ENCODE results near the gene CEP57L1. TPM values are rescaled to one million over a fixed set of nuclear protein-coding genes. Genes with fewer than 3 reads are reported as not detected.

Gene CEP57L1
- 10 to 100 TPM; 11.0 to 30.0 (median 16.3) TPM for total RNA-seq

GRCh38 chr6:109095036-109095834, at the start of gene CEP57L1:
Gene CEP57L1 (plus strand): TSS chr6:109095507. CDS start chr6:109145222, 49,715 bp downstream.
- H3K4me3 ChIP-seq = peak within 1 kb of the TSS; percentile 78 to 79
- H3K27ac ChIP-seq = peak within 1 kb of the TSS; percentile 93 to 100 (median 98)
- H3K4me1 ChIP-seq = peaks cover 0 to 45% (median 0%) of the 10 kb centered on the region in 3 donors
- H3K9me3 ChIP-seq = no peaks in the 10 kb centered on the region
- peaks cover 0 to 4% of the 10 kb centered on the region in 2 donors for H3K36me3 ChIP-seq
- no peaks in the 10 kb centered on the region for H3K27me3 ChIP-seq
- TF ChIP-seq CTCF (IDR thresholded peaks at IDR 0.05) (peak in 2 of 4 experiments; percentile 10 to 26), POLR2AphosphoS5 (IDR thresholded peaks at IDR 0.05) (peak; percentile 69), POLR2A (IDR thresholded peaks at IDR 0.05) (peak in 1 of 2 donors; percentile 34), EP300 (IDR thresholded peaks at IDR 0.05) (no peak)
- WGBS, 2 donors (ENCODE audit: low coverage in 1 of 2) = 0% methylated on average over 6 to 25 of the region's 49 CpGs
- peak; percentile 89 for ATAC-seq

- 60% methylated on average over 1 of the region's 1 CpG for WGBS, 2 donors (ENCODE audit: low coverage in 1 of 2)
- Histone ChIP-seq H3K4me1 (peaks cover 0 to 40% (median 4%) of the 10 kb centered on the region in 3 donors), H3K4me3 (no peak overlapping the region), H3K9me3 (no peaks in the 10 kb centered on the region), H3K27ac (no peak overlapping the region), H3K27me3 (no peaks in the 10 kb centered on the region), H3K36me3 (no peaks in the 10 kb centered on the region)
- TF ChIP-seq POLR2A (IDR thresholded peaks at IDR 0.05) = no peak
- no peak for ATAC-seq
Observed at GRCh38 chr6:109048176-109048575, 47.1 kb upstream of the CEP57L1 start.

GRCh38 chr6:109048670-109049415, 46.5 kb upstream of the CEP57L1 start:
- WGBS, 2 donors (ENCODE audit: low coverage in 1 of 2) = 95 to 96% methylated on average over 3 of the region's 3 CpGs
- Histone ChIP-seq H3K27me3 (no peaks in the 10 kb centered on the region), H3K36me3 (no peaks in the 10 kb centered on the region), H3K9me3 (no peaks in the 10 kb centered on the region), H3K4me1 (peaks cover 0 to 44% (median 4%) of the 10 kb centered on the region in 3 donors), H3K4me3 (no peak overlapping the region), H3K27ac (no peak overlapping the region)
- TF ChIP-seq EP300 (IDR thresholded peaks at IDR 0.05) = no peak
- no peak for TF ChIP-seq CTCF (IDR thresholded peaks at IDR 0.05)
- TF ChIP-seq POLR2A (IDR thresholded peaks at IDR 0.05) = no peak
- no peak for TF ChIP-seq POLR2AphosphoS5 (IDR thresholded peaks at IDR 0.05)
- ATAC-seq = no peak

GRCh38 chr6:109050012-109050411, 45.3 kb upstream of the CEP57L1 start:
- no peak for ATAC-seq
- H3K36me3 ChIP-seq = no peaks in the 10 kb centered on the region
- peaks cover 0 to 53% (median 6%) of the 10 kb centered on the region in 3 donors for H3K4me1 ChIP-seq
- H3K4me3 ChIP-seq = no peak overlapping the region
- no peak overlapping the region for H3K27ac ChIP-seq
- no peak for TF ChIP-seq EP300 (IDR thresholded peaks at IDR 0.05)
- no peaks in the 10 kb centered on the region for H3K9me3 ChIP-seq
- H3K27me3 ChIP-seq = no peaks in the 10 kb centered on the region
- 92 to 100% methylated on average over 1 to 2 of the region's 2 CpGs for WGBS, 2 donors (ENCODE audit: low coverage in 1 of 2)

GRCh38 chr6:109050447-109051102, 44.7 kb upstream of the CEP57L1 start:
- Histone ChIP-seq H3K36me3 (no peaks in the 10 kb centered on the region), H3K4me3 (no peak overlapping the region), H3K9me3 (no peaks in the 10 kb centered on the region), H3K27me3 (no peaks in the 10 kb centered on the region), H3K27ac (no peak overlapping the region), H3K4me1 (peaks cover 0 to 58% (median 6%) of the 10 kb centered on the region in 3 donors)
- TF ChIP-seq EP300 (IDR thresholded peaks at IDR 0.05) (no peak), CTCF (IDR thresholded peaks at IDR 0.05) (no peak), POLR2AphosphoS5 (IDR thresholded peaks at IDR 0.05) (no peak), POLR2A (IDR thresholded peaks at IDR 0.05) (no peak)
- 20 to 42% methylated on average over 1 of the region's 1 CpG for WGBS, 2 donors (ENCODE audit: low coverage in 1 of 2)
- no peak for ATAC-seq
